ENCODE measurements around the gene SGTB. TPM values are rescaled to one million over a fixed set of nuclear protein-coding genes. Genes with fewer than 3 reads are reported as not detected.
A peak's percentile ranks its signal among the peaks of the same experiment; 100 is the strongest.

The SGTB gene
- total and polyA plus RNA-seq, 2 of the 8 experiments (the other 6 are each of a cell fraction or from before 2014, with no cell fraction given): 2.2 to 18.7 TPM

GRCh38 chr5:65624025-65624570 lies 97.8 kb downstream of the SGTB start, which contains the start of gene TRIM23 (continued):
- TF ChIP-seq KDM1A (IDR thresholded peaks at IDR 0.05; ENCODE audit: borderline replicate concordance, low read length): no peak
- no peak for TF ChIP-seq RFX5 (IDR thresholded peaks at IDR 0.05; ENCODE audit: borderline replicate concordance, low read depth, low read length)
- TF ChIP-seq NRF1 (IDR thresholded peaks at IDR 0.05; ENCODE audit: low read depth, low read length): peak; percentile 77
- TF ChIP-seq RNF2 (IDR thresholded peaks at IDR 0.05; ENCODE audit: borderline replicate concordance, low read depth, low read length, missing control alignments, poor library complexity, severe bottlenecking): no peak
- peak in 2 of 3 experiments; percentile 8 to 22; a peak in 1 of 4 replicates for TF ChIP-seq CTCF (IDR thresholded peaks at IDR 0.05; ENCODE audit: control extremely low read depth in 1 of 3, insufficient read depth in 1 of 3, low read depth in 1 of 3, low read length in 3 of 3)
- no peak for TF ChIP-seq CHD2 (IDR thresholded peaks at IDR 0.05; ENCODE audit: low read length)
- 0 out of 2 replicates have a peak, but pooled peaks have one; percentile 18 for TF ChIP-seq MAX (IDR thresholded peaks at IDR 0.05)
- TF ChIP-seq SIN3A (conservative IDR thresholded peaks at IDR 0.05 in 1 of 2, IDR thresholded peaks at IDR 0.05 in 1 of 2; ENCODE audit: low read depth in 1 of 2, low read length in 2 of 2): peak; percentile 66 to 76; a peak in 2 of 4 replicates
- no peak for TF ChIP-seq EZH2 (IDR thresholded peaks at IDR 0.05; ENCODE audit: low read depth, low read length, severe bottlenecking)
- no peak for TF ChIP-seq SP2 (IDR thresholded peaks at IDR 0.05; ENCODE audit: low read length)
- no peak for TF ChIP-seq JUND (IDR thresholded peaks at IDR 0.05; ENCODE audit: low read length)
- TF ChIP-seq KDM4A (IDR thresholded peaks at IDR 0.05; ENCODE audit: low read depth, low read length, severe bottlenecking): peak; percentile 83
- no peak for TF ChIP-seq BRCA1 (IDR thresholded peaks at IDR 0.05; ENCODE audit: low read depth, low read length)
- TF ChIP-seq KDM5A (IDR thresholded peaks at IDR 0.05; ENCODE audit: low read length): no peak
- no peak for TF ChIP-seq TCF12 (IDR thresholded peaks at IDR 0.05; ENCODE audit: low read depth, low read length)
- TF ChIP-seq ASH2L (IDR thresholded peaks at IDR 0.05; ENCODE audit: low read length): no peak
- peak in 1 of 2 experiments; percentile 78; a peak in 2 of 3 replicates for TF ChIP-seq POLR2A (IDR thresholded peaks at IDR 0.05; ENCODE audit: control extremely low read depth in 1 of 2, low read depth in 2 of 2, low read length in 2 of 2)
